ENCODE results near the gene CBARP.

The CBARP gene

GRCh38 chr19:1238369-1239303, 831 bp upstream of the CBARP start:
- DNase-seq (ENCODE audit: low spot score), result no peak

DNA sequence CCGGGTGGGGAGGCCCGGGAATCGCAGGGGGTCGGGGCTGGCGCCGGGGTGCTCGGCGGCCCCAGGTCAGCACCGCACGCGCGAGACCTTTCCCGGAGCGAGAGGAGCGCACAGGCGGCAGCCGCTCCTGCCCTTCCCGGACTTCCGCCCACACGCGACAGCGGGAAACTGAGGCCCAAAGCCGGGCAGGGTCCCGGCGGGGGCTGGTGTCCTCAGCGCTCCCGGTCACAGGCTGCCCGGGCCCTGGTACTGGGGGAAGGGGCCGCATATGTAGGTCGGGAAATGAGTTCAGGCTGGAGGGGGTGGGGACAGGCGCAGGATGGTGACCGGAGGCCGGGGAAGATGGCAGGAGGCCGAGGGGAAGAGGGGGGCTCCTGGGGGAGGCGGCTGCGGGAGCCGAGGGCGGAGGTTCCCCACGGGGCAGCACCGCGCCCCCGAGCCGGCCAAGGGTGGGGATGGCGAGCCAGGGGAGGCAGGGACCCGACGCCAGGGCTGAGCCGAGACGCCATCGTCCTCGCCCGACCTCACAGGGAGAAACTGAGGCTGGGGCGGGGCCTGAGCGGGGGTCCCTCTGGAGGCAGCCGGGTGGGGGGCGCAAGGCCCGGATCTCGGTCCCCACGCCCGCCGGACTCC, 662 bp downstream of the CBARP start:
- DNase-seq (ENCODE audit: low spot score), result no peak

- no peak for DNase-seq (ENCODE audit: low spot score)
Observed at GRCh38 chr19:1236576-1236975, 1.2 kb downstream of the CBARP start.

- no peak for DNase-seq (ENCODE audit: low spot score)
Observed at GRCh38 chr19:1235625-1236538, 1.9 kb downstream of the CBARP start.

- no peak for DNase-seq (ENCODE audit: low spot score)
Observed at GRCh38 chr19:1234955-1235380, 2.8 kb downstream of the CBARP start.

DNA sequence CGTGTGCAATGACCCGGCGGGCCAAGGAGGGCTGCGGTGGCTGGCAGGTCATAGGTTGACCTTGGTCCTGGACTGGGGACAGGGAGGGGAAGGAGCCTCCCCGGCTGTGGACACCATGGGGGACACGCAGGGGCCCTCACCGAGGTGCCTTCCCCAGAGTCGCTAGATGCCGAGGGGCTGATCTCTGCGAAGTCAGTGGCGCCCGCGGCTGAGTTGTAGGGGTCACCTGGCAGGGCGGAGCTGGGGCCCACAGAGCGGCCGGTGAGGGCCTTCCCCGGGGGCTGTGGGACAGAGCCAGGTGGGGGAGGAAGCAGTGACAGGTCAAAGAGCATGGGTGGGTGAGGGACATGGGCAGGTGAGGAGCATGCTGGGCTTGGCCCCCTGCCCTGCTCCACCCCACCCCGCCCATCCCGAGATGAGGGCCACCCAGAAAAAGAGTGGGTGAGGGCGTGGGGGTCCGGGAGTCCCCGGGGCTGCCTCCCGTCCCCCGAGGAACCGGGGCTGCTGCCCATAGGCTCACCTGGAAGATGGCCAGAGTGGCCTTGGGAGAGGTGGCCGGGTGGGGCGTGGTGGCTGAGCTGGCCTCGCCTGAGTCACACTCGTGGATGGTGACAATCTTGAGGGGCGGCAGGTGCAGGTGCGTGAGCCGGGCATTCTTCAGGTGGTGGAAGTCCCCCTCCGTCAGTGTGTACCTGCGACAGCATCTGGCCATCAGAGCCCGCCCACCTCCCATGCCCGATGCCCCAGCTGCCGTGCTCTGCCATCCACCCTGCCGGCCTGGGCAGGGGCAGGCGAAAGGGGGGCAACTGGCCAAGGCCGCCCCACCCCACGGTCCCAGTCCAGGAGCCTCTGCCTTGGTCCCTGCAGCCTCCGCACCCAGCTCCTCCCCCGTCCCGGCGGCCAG, 3.5 kb downstream of the CBARP start:
- DNase-seq (ENCODE audit: low spot score), result no peak

- DNase-seq (ENCODE audit: low spot score), result no peak
Observed at GRCh38 chr19:1233115-1233667, 4.6 kb downstream of the CBARP start.

DNA sequence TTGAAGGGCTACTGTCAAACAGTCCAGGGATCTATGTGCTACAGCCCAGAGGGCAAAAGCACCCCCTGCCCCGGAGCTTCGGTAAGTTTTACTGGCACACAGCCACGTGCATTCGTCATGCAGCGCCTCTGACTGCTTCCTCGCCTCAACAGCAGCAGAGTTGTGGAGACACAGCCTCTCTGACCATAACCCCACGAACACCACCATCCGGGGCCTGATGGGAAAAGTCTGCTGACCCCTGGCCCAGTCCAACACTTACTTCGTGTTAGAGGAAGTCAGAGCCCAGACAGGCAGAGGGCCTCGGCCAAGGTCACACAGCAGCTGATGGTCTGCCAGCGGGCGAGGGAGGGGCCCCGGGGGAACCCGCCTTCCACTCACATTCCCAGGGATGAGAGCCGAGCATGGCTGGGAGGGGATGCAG, 5.1 kb downstream of the CBARP start:
- no peak for DNase-seq (ENCODE audit: low spot score)

- DNase-seq (ENCODE audit: low spot score), result no peak
Observed at GRCh38 chr19:1231729-1232637, 5.8 kb downstream of the CBARP start.

- no peak for DNase-seq (ENCODE audit: low spot score)
Observed at GRCh38 chr19:1230783-1231489, 6.9 kb downstream of the CBARP start.

DNA sequence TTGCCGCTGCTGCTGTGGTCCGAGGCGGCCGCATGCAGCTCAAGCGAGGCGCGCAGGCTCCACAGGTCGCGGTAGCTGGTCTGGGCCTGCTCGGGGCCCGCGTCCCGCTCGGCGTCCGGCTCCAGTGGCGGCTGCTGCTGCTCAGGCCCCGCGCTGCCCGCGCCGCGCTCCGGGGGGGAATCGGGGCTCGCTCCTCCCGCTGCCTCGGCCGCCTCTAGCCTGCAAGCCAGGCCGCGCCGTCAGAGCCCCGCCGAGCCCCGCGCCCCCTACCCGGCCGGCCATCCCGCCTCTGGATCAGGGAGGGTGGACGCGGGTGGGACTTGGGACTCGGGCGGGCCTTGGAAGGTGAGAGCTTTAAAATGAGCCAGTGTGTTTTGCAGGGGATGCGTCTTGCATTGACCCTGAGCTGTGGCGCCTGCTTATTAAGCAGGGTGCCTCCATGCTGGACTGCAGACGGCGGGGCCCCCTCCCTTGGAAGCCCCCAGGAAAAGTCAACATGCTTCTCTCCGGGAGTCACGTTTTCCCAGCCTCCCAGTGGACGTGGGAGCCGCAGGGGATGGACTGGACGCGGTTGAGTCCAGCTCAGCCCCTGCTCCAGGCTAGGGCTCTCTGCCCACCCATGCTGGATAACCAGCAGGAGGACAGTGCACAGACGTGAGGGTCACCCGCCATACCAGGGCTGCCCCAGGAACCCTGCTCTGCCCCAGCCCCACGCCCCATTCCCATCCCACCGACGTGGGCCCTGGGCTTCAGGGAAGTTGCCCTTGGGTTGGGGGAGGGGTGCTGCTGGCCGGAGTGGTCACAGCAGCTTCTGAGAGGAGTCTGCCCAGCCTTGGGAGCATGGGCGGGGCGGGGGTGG, 7.7 kb downstream of the CBARP start:
- no peak for DNase-seq (ENCODE audit: low spot score)

- no peak for DNase-seq (ENCODE audit: low spot score)
Observed at GRCh38 chr19:1229056-1229923, 8.5 kb downstream of the CBARP start.

DNA sequence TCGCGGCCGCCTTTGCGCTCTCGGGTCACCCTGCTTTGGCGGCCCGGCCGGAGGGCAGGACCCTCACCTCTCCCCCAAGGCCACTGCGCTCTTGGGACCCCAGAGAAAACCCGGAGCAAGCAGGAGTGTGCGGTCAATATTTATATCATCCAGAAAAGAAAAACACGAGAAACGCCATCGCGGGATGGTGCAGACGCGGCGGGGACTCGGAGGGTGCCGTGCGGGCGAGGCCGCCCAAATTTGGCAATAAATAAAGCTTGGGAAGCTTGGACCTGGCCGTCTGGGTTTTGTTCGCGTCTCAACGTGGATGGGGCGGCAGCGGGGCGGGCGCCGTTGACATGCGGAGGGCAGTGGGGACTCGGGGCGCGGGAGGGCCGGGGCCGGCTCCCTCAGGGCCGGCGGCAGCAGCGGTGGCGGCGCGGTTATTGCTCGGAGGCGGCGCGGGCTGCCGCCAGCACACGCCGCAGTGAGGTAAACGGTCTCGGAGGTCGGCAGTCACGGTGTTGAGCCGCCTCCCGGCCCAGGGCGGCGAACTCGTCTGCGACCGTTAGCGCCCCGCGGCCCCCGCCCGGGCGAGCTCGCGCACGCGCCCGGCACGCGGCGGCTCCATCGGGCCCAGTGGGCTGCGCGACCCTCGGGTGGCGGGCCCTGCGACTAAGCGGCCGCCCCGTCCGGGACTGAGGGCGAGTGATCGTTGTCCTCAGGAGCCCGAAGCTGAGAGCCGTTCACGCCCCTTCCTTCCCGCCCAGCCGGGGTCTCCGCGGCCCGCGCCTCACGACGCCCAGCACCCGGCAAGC, 9.4 kb downstream of the CBARP start:
- DNase-seq (ENCODE audit: low spot score), result no peak

- DNase-seq (ENCODE audit: low spot score), result no peak
Observed at GRCh38 chr19:1227304-1228054, 10.3 kb downstream of the CBARP start.

GRCh38 chr19:1226522-1227303, 11.1 kb downstream of the CBARP start:
- no peak for DNase-seq (ENCODE audit: low spot score)
